Osteoblast (primary cell): ENCODE results near the gene SRSF8. TPM values are rescaled to one million over a fixed set of nuclear protein-coding genes. Genes with fewer than 3 reads are reported as not detected.

ENCODE experiments used
- DNase-seq: peaks from one replicate; pipeline ENCODE4 v3.0.0; 2011; ENCODE audit warnings: low spot score, mixed read lengths; ENCODE audit not compliant: insufficient read length; ENCODE audit errors: missing footprints
- H2AFZ ChIP-seq: 2 replicates; pipeline ENCODE4 v1.6.0; 2011; ENCODE audit warnings: mild to moderate bottlenecking, low read length
- H3K27ac ChIP-seq: 2 replicates; pipeline ENCODE4 v1.5.1; 2011; ENCODE audit warnings: mild to moderate bottlenecking, low read depth, low read length, moderate library complexity
- H3K27me3 ChIP-seq: 2 replicates; pipeline ENCODE4 v1.6.0; 2012; ENCODE audit warnings: mild to moderate bottlenecking, control low read depth, inconsistent platforms, low read length, moderate library complexity; ENCODE audit not compliant: insufficient read depth
- H3K36me3 ChIP-seq: 2 replicates; pipeline ENCODE4 v1.5.1; 2011; ENCODE audit warnings: mild to moderate bottlenecking, low read length, control low read depth, moderate library complexity; ENCODE audit not compliant: insufficient read depth
- H3K4me1 ChIP-seq: 2 replicates; pipeline ENCODE4 v1.5.1; 2011; ENCODE audit warnings: mild to moderate bottlenecking, low read length, control low read depth, moderate library complexity; ENCODE audit not compliant: insufficient read depth
- H3K4me2 ChIP-seq: 2 replicates; pipeline ENCODE4 v1.6.0; 2011; ENCODE audit warnings: mild to moderate bottlenecking, low read length; ENCODE audit not compliant: insufficient read depth
- H3K4me3 ChIP-seq: fragments of 200-600 bp; sonication (generic); 3 replicates; pipeline ENCODE4 v1.5.1; 2012; ENCODE audit warnings: mild to moderate bottlenecking, low read length, inconsistent platforms; ENCODE audit not compliant: insufficient read depth
- H3K79me2 ChIP-seq: 2 replicates; pipeline ENCODE4 v1.6.0; 2012; ENCODE audit warnings: mild to moderate bottlenecking, low read length, control low read depth, inconsistent platforms; ENCODE audit not compliant: insufficient read depth
- H3K9me3 ChIP-seq: 2 replicates; pipeline ENCODE4 v1.5.1; 2011; ENCODE audit warnings: low read depth, low read length, control low read depth
- H4K20me1 ChIP-seq: 2 replicates; pipeline ENCODE4 v1.6.0; 2012; ENCODE audit warnings: mild to moderate bottlenecking, low read length, control low read depth; ENCODE audit not compliant: insufficient read depth
- CTCF ChIP-seq: IDR thresholded peaks from 2 replicates; pipeline ENCODE4 v1.5.1; 2011; ENCODE audit warnings: mild to moderate bottlenecking, low read depth, low read length, moderate library complexity; ENCODE audit errors: extremely low read depth
- total RNA-seq: library from RNA; depleted of rRNA; stranded (reverse); fragments of >200 nt; gene quantifications from 2 replicates; pipeline ENCODE4 v1.2.3, GENCODE V29; 2012

Gene SRSF8
- total RNA-seq, 1 donor: 20.6 TPM

GRCh38 chr11:95089620-95090542, 23.2 kb downstream of the SRSF8 start, which contains the start of gene ENDOD1:
Gene ENDOD1 (plus strand): TSS chr11:95089846. CDS start chr11:95089928, 82 bp downstream.
- peak; percentile 97 for DNase-seq
- H3K4me3 ChIP-seq: peak within 1 kb of the TSS; percentile 84
- TF ChIP-seq CTCF: no peak
- peaks cover 25% of the 10 kb centered on the region for H3K79me2 ChIP-seq
- H3K9me3 ChIP-seq: no peaks in the 10 kb centered on the region
- peak within 1 kb of the TSS; percentile 47 for H3K27ac ChIP-seq
- H2AFZ ChIP-seq: peak within 1 kb of the TSS; percentile 92
- no peaks in the 10 kb centered on the region for H3K36me3 ChIP-seq
- H3K27me3 ChIP-seq: no peaks in the 10 kb centered on the region
- H3K4me1 ChIP-seq: peaks cover 33% of the 10 kb centered on the region
- H3K4me2 ChIP-seq: peak within 1 kb of the TSS; percentile 92
- peaks cover 9% of the 10 kb centered on the region for H4K20me1 ChIP-seq

- Histone ChIP-seq H4K20me1 (peaks cover 9% of the 10 kb centered on the region), H3K4me3 (no peak overlapping the region), H2AFZ (no peak overlapping the region), H3K27me3 (no peaks in the 10 kb centered on the region), H3K4me1 (peaks cover 47% of the 10 kb centered on the region), H3K9me3 (no peaks in the 10 kb centered on the region), H3K4me2 (no peak overlapping the region), H3K27ac (no peak overlapping the region), H3K36me3 (no peaks in the 10 kb centered on the region), H3K79me2 (peaks cover 25% of the 10 kb centered on the region)
- DNase-seq: no peak
- TF ChIP-seq CTCF: no peak
Measured at GRCh38 chr11:95091663-95092180, 25.0 kb downstream of the SRSF8 start.

DNA sequence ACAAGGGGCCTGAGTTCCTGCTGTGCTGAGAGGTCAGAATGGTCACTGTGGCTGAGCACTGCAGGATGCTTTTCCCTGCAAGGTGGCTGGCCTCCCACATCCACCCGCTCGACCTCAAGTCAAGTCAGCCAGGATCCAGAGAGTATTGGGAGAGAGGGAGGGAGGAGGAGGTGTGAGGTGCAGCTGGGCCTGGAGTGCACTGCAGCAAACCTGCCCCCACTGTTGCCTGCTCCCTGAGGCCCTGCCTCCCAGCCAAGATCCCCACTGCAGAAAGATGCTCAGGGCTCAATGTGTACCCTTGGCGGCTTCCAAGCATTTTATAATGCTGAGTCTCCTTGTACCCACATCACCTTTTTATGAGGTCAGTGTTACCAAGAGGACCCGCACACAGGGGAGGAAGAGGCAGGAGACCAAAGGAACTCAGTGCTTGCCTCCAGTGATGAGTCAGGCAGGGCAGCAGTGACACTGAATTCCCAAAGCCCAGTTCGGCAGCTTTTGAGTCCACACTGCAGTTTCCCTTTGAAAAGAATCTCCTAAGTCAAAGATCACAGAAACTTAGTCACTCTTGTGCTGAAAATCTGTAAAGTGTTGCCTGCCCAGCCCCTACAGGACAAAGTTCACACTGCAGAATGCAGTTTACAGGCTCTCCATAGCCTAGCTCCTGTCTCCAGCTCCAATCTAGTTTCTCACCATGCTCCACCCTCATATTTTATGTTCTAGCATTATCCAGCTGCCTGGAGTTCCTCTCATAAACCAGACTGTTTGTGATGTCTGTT, 26.0 kb downstream of the SRSF8 start:
- H3K4me1 ChIP-seq: peaks cover 50% of the 10 kb centered on the region
- H3K27ac ChIP-seq: peak overlapping the region; percentile 34
- peak; percentile 67 for TF ChIP-seq CTCF
- H3K9me3 ChIP-seq: no peaks in the 10 kb centered on the region
- H2AFZ ChIP-seq: no peak overlapping the region
- H4K20me1 ChIP-seq: peaks cover 9% of the 10 kb centered on the region
- DNase-seq: peak; percentile 91
- H3K79me2 ChIP-seq: peaks cover 34% of the 10 kb centered on the region
- no peaks in the 10 kb centered on the region for H3K36me3 ChIP-seq
- peak overlapping the region; percentile 28 for H3K4me2 ChIP-seq
- H3K27me3 ChIP-seq: no peaks in the 10 kb centered on the region
- H3K4me3 ChIP-seq: no peak overlapping the region
